GM18909 (cell line): Measurements from ENCODE around the gene LLPH.
A peak's percentile ranks its signal among the peaks of the same experiment; 100 is the strongest.

ENCODE experiments used
- ATAC-seq: cut with Tn5 transposase; IDR thresholded peaks from one replicate; pipeline ENCODE4 v1.9.1; 2021; ENCODE audit warnings: mild to moderate bottlenecking; ENCODE audit not compliant: unreplicated experiment, poor library complexity

The LLPH gene

GRCh38 chr12:66107451-66107915, 23.1 kb downstream of the LLPH start:
- peak; percentile 95 for ATAC-seq

- no peak for ATAC-seq
Measured at GRCh38 chr12:66103016-66103913, 27.3 kb downstream of the LLPH start.

GRCh38 chr12:66092559-66093269, 37.8 kb downstream of the LLPH start:
- no peak for ATAC-seq

GRCh38 chr12:66090157-66090556, 40.4 kb downstream of the LLPH start:
- no peak for ATAC-seq

- peak; percentile 88 for ATAC-seq
Measured at GRCh38 chr12:66087365-66087943, 43.1 kb downstream of the LLPH start.

GRCh38 chr12:66085998-66086397, 44.6 kb downstream of the LLPH start:
- ATAC-seq: no peak

GRCh38 chr12:66085213-66085612, 45.3 kb downstream of the LLPH start:
- no peak for ATAC-seq

- ATAC-seq: no peak
Measured at GRCh38 chr12:66083766-66084165, 46.8 kb downstream of the LLPH start.

GRCh38 chr12:66082744-66083143, 47.8 kb downstream of the LLPH start:
- ATAC-seq: no peak

- ATAC-seq: no peak
Measured at GRCh38 chr12:66080791-66081190, 49.8 kb downstream of the LLPH start.

GRCh38 chr12:66077542-66077941, 53.0 kb downstream of the LLPH start:
- no peak for ATAC-seq

- ATAC-seq: no peak
Measured at GRCh38 chr12:66074561-66074960, 56.0 kb downstream of the LLPH start.

GRCh38 chr12:66072566-66072965, 58.0 kb downstream of the LLPH start:
- peak; percentile 72 for ATAC-seq

GRCh38 chr12:66072135-66072534, 58.4 kb downstream of the LLPH start:
- ATAC-seq: peak; percentile 69

GRCh38 chr12:66071549-66071948, 59.0 kb downstream of the LLPH start:
- ATAC-seq: no peak

- ATAC-seq: no peak
Measured at GRCh38 chr12:66070378-66071120, 60.0 kb downstream of the LLPH start.

- peak; percentile 25 for ATAC-seq
Measured at GRCh38 chr12:66066929-66067523, 63.5 kb downstream of the LLPH start.
